Activated T-cell treated with anti-CD3 and anti-CD28 coated beads for 1 hour (primary cell): ENCODE measurements around the gene MAN2A1.
A peak's percentile ranks its signal among the peaks of the same experiment; 100 is the strongest.

Experiments
- DNase-seq: peaks from one replicate; pipeline ENCODE4 v3.0.0-alpha.2; 2020; ENCODE audit warnings: low read depth

The MAN2A1 gene

GRCh38 chr5:109681763-109682162 lies 8.0 kb upstream of the MAN2A1 start:
- DNase-seq: no peak

- no peak for DNase-seq
Observed at GRCh38 chr5:109682383-109682782, 7.3 kb upstream of the MAN2A1 start.

- DNase-seq: no peak
Observed at GRCh38 chr5:109685916-109686315, 3.8 kb upstream of the MAN2A1 start.

GRCh38 chr5:109688630-109688969 lies 1.1 kb upstream of the MAN2A1 start:
- no peak for DNase-seq

DNA sequence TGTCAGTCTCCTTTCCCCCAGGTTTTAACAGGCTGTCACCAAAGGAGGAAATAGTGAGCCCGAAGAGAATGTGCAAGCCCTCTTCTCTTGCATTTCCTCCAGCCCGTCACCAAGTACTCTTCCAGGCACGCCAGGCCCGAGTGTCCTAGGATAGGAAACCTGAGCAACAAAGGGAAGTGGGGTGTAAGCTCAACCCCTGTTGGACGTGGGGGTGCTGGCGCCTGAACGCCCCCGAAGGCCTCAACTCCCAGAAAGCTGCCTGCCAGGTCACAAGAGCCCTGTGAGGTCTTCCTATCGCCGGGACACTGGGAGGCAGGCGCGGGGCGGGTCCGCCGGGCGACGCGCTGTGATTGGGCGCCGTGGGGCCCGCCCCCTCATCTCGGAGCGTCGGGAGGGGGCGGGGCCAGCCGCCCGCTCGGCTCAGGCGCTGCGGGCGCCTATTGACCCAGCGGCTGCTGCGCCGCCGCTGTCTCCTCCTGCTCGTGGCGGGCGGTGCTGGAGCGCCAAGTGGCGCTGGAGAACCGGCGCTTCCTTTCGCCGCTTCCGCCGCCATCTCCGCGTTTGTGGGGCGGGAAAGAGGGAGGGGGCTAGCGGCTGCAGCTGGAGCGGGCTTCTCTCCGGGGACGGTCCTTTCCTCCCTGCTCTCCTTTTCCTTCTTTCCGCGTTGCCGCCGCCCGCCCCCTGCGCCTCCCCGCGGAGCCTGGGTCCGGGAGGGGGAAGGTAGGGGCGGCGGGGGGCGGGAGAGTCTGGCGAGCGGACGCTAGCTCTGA lies 572 bp upstream of the MAN2A1 start:
- peak; percentile 64 for DNase-seq

- peak; percentile 22 for DNase-seq
Observed at GRCh38 chr5:109690242-109690974, 681 bp downstream of the MAN2A1 start.

GRCh38 chr5:109690975-109691574 lies 1.3 kb downstream of the MAN2A1 start:
- peak; percentile 31 for DNase-seq

- DNase-seq: no peak
Observed at GRCh38 chr5:109691996-109692395, 2.3 kb downstream of the MAN2A1 start.

- DNase-seq: no peak
Observed at GRCh38 chr5:109692852-109693251, 3.1 kb downstream of the MAN2A1 start.

DNA sequence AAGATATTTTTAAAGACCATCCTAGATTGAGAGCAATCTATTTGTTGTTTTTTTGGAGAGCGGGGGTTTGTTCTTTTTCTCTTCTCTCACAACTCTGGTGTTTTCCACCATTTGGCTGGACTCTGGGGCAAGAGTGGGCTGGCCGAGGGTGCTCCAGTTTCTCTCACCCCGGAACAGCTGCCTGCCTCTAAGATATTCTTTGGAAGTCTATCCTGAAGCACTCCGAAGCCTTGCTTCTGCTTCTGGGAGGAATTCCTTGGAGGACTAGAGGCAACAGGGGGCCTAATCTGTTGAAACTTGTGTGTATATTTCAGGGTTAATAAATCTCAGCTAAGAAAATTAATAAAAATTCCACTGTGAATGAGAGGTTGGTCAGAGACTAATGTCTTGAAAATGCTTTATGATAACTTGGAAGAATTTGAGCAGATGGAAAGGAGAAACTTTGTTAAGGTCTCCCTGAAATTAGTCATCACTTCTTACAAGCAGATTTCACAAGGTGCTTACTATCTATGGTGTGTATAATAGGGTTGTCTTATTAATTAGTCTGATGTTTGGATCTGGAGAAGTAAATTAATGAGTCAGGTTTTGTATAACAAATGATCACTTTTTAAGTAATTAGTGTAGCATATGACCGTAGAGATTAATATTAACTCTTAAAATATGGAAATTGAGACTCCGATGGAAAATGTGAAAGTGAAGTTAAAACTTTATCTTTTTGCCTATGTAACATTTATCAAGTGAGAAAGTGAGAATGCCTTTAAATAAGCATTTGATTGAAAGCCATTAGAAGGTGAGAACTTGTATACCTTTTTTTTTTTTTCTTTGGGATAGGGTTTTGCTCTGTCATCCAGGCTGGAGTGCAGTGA lies 4.0 kb downstream of the MAN2A1 start:
- no peak for DNase-seq

- DNase-seq: no peak
Observed at GRCh38 chr5:109694451-109694891, 4.7 kb downstream of the MAN2A1 start.

GRCh38 chr5:109695005-109695926 lies 5.5 kb downstream of the MAN2A1 start:
- DNase-seq: no peak

DNA sequence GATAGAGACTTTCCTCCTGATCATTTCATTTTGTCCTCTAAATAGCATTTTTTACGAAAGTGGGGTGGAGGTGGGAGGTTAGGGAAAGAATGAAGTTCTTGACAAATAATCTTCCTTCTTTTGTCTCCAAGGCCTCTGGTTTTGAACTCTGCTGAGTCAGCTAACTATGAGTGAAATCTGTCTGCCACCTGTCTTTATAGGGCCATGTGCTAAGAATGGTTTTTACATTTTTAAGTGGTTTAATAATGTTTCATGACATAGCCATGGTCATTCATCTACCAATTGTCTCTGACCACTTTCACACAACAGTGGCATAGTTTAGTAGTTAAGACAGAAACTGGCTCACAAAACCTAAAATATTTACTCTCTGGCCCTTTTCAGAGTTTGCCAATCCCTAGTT lies 7.6 kb downstream of the MAN2A1 start:
- no peak for DNase-seq

- no peak for DNase-seq
Observed at GRCh38 chr5:109700516-109701153, 10.9 kb downstream of the MAN2A1 start.

DNA sequence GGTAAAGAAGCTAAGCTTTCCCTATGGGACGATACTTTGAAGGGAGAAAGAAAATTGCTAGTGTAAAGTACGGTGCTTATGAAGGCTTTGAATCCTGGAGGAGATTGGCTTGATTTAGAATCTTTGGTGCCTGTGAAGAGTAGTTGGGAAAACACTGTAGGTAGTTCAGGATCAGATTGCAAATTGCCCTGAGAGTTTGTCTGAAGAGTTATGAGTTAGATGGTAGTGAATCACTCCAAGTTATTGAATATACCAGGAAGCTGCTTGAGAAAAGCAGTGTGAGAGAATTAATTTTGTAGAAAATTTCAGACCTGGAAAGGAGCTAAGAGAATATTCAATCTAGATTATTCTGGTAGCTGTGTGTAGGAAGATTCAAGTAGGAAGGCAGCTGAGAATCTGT lies 11.5 kb downstream of the MAN2A1 start:
- DNase-seq: no peak

- DNase-seq: no peak
Observed at GRCh38 chr5:109701792-109702191, 12.1 kb downstream of the MAN2A1 start.

- no peak for DNase-seq
Observed at GRCh38 chr5:109703166-109703565, 13.4 kb downstream of the MAN2A1 start.

DNA sequence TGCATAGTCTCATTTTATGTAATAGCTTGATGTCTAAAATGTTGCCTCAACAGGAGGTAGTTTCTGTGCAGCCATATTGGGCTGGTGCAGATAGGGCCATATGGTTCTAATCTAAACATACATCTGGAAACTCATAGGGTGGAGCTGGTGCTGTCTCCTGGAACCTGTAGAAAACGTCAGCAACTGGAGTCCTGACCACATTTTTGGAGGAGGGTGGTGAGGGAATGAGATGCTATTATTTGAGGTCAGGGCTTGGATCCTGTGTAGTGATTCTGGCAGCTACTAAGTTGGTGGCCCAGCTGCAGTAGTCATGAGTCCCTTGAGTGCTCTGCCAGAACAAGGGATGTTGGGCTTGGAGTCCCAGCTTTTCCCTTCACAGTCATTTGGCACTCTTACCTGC lies 14.1 kb downstream of the MAN2A1 start:
- no peak for DNase-seq

DNA sequence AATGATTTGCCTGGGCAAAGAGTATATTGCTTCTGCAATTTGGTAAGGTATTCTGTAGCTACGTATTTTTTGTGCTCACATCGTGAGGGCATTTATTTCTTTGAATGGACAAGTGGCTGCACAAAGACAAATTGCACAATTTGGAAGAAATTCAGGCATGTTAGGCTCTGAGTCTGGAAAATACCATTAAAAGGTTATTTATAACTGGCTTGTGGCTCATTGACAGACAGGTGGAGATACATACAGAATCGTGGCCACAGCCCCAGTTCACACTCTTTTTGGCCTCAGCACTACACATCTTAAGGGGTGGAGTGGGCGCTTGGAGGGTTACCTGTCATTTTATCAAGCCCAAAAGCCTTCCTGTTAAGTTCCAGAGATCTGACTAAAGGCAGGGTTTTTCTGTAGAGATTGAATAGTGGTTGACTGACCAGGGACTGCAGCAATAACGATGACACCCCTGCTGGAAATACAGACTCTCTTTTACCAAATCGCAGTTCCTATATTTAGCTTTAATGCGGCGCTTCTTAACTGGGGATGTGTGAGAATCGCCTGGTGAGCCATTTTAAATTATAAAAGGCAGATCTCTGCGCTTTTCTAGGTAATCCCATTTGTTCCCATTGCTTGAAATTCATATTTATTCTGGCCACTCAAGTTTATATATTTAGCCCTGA lies 14.7 kb downstream of the MAN2A1 start:
- no peak for DNase-seq

GRCh38 chr5:109705596-109705995 lies 15.9 kb downstream of the MAN2A1 start:
- DNase-seq: no peak
